Ovary (tissue), 9 donors: ENCODE results near the gene EIF4G3. TPM values are rescaled to one million over a fixed set of nuclear protein-coding genes. Genes with fewer than 3 reads are reported as not detected.

Experiments
- DNase-seq, 5 donors: peaks; one replicate each; pipeline ENCODE4 v3.0.0-alpha.2; 2019 to 2020
- H3K27ac ChIP-seq, 2 donors: fragments of 200-600 bp; one replicate each; pipeline versions ENCODE4 v1.5.1 to v1.8.0; 2019 to 2022
- H3K27me3 ChIP-seq: fragments of 200-600 bp; one replicate; pipeline ENCODE4 v1.8.0; 2022
- H3K36me3 ChIP-seq: fragments of 200-600 bp; sonication (generic); one replicate; pipeline ENCODE4 v1.5.1; 2019
- H3K4me1 ChIP-seq: one replicate; pipeline ENCODE4 v1.8.1; 2013; ENCODE audit warnings: mild to moderate bottlenecking, moderate library complexity; ENCODE audit not compliant: insufficient read depth
- H3K4me3 ChIP-seq: fragments of 200-600 bp; sonication (generic); one replicate; pipeline ENCODE4 v1.5.1; 2017
- H3K9me3 ChIP-seq, 2 donors: fragments of 200-600 bp in 1 of 2; sonication (generic) in 1 of 2; one replicate each; pipeline versions ENCODE4 v1.5.1 to v1.8.1; 2013 to 2019; ENCODE audit warnings: mild to moderate bottlenecking in 1 of 2, moderate library complexity in 1 of 2
- CTCF ChIP-seq, 3 donors: fragments of 450-650 bp in 2 of 3; fragments of 200-600 bp in 1 of 3; IDR thresholded peaks; one replicate each; pipeline versions ENCODE4 v1.5.1 to v1.8.0; 2016 to 2022; ENCODE audit warnings: antibody characterized with exemption in 3 of 3, mild to moderate bottlenecking in 1 of 3
- EP300 ChIP-seq: sonication (generic); formaldehyde crosslinking; IDR thresholded peaks from one replicate; pipeline ENCODE4 v1.6.1; 2017; ENCODE audit warnings: antibody characterized with exemption
- POLR2A ChIP-seq: fragments of 450-650 bp; IDR thresholded peaks from one replicate; pipeline ENCODE4 v1.6.1; 2017; ENCODE audit warnings: antibody characterized with exemption, mild to moderate bottlenecking, moderate library complexity
- WGBS, 3 donors: extraction: QIAGEN DNeasy Blood & Tissue Kit in 1 of 3; methylation state at CpG; one replicate each; pipeline versions ENCODE4 v1.1.5 to v1.1.7; 2013 to 2017; 5-methylcytosine and 5-hydroxymethylcytosine counted together
- intact Hi-C, 4 donors: fragments of 100-400 bp; cut with DNase I; formaldehyde crosslinking; loops; one replicate each; pipeline versions ENCODE4 v1.11.0 to v1.15.1; 2022 to 2023
- polyA plus RNA-seq, 2 donors: library from polyadenylated mRNA; stranded (reverse); fragments of 200-250 nt in 1 of 2; fragments of 350-450 nt in 1 of 2; fragmentation: Illumina TruSeq in 1 of 2; extraction: RNeasy Lipid Tissue Mini Kit (QIAGEN cat#74804) in 1 of 2; gene quantifications; one replicate each; pipeline ENCODE4 v1.2.3, GENCODE V29; 2013 to 2014
- total RNA-seq, 7 donors: library from RNA; depleted of rRNA in 2 of 7; stranded (reverse); fragments of >200 nt in 2 of 7; fragmentation: NEBNext Ultra II Directional in 3 of 7; extraction: Animal tissue kit (Norgen Biotek cat#: 25700) in 3 of 7; gene quantifications; one replicate each; pipeline versions ENCODE4 v1.1.0 to v1.2.4, GENCODE V29; 2016 to 2023
- donor health status: DM: no; HTN: no; CAD: no; lungs with moderate emphysema.
- donor health status: DM: no; HTN: no; CAD: no.
- donor health status: Bipolar disorder and iron deficiency.
- donor health status: DM: yes; HTN: yes; CAD: no.
- donor health status: DM: no; HTN: no; CAD: no.
- donor health status: DM: yes; HTN: yes; CAD: no.

EIF4G3 gene
- total and polyA plus RNA-seq, 9 donors = 13.9 to 62.4 (median 39.4) TPM

- TF ChIP-seq EP300 (no peak), POLR2A (no peak)
- intact Hi-C loops = no loop called here
Observed at GRCh38 chr1:20829531-20829930, 347.2 kb downstream of the EIF4G3 start.

GRCh38 chr1:20823845-20824244, 352.9 kb downstream of the EIF4G3 start:
- Histone ChIP-seq H3K4me3 (no peak overlapping the region), H3K27me3 (no peaks in the 10 kb centered on the region), H3K36me3 (no peaks in the 10 kb centered on the region), H3K9me3 (no peaks in the 10 kb centered on the region), H3K27ac (no peak overlapping the region), H3K4me1 (no peaks in the 10 kb centered on the region)
- TF ChIP-seq POLR2A = no peak
- TF ChIP-seq CTCF (IDR thresholded peaks at IDR 0.05) = no peak
- TF ChIP-seq EP300 = no peak
- no peak for DNase-seq
- intact Hi-C loops = no loop called here

More at GRCh38 chr1:20829531-20829930, 347.2 kb downstream of the EIF4G3 start:
- DNase-seq = no peak
- Histone ChIP-seq H3K4me3 (no peak overlapping the region), H3K27ac (no peak overlapping the region), H3K27me3 (no peaks in the 10 kb centered on the region), H3K9me3 (no peaks in the 10 kb centered on the region), H3K36me3 (no peaks in the 10 kb centered on the region), H3K4me1 (no peaks in the 10 kb centered on the region)
- 7 to 19% (median 18%) methylated on average over 1 of the region's 1 CpG for WGBS, 3 donors

- no peak for TF ChIP-seq EP300
- TF ChIP-seq CTCF (IDR thresholded peaks at IDR 0.05) = no peak
- TF ChIP-seq POLR2A = no peak
- H3K9me3 ChIP-seq = no peaks in the 10 kb centered on the region
- DNase-seq = no peak
- no peaks in the 10 kb centered on the region for H3K36me3 ChIP-seq
- 47 to 49% (median 48%) methylated on average over 2 of the region's 2 CpGs for WGBS, 3 donors
- no peak overlapping the region for H3K27ac ChIP-seq
- intact Hi-C loops = no loop called here
- no peak overlapping the region for H3K4me3 ChIP-seq
- H3K27me3 ChIP-seq = no peaks in the 10 kb centered on the region
- H3K4me1 ChIP-seq = no peaks in the 10 kb centered on the region
Observed at GRCh38 chr1:20821466-20821865, 355.2 kb downstream of the EIF4G3 start.

- Histone ChIP-seq H3K4me3 (no peak overlapping the region), H3K9me3 (no peaks in the 10 kb centered on the region), H3K36me3 (no peaks in the 10 kb centered on the region), H3K27me3 (no peaks in the 10 kb centered on the region), H3K27ac (no peak overlapping the region), H3K4me1 (no peaks in the 10 kb centered on the region)
- DNase-seq = no peak
- WGBS, 3 donors = 67 to 85% (median 75%) methylated on average over 5 of the region's 5 CpGs
- intact Hi-C loops = no loop called here
- TF ChIP-seq CTCF (IDR thresholded peaks at IDR 0.05) (no peak), POLR2A (no peak), EP300 (no peak)
Observed at GRCh38 chr1:20819818-20820217, 356.9 kb downstream of the EIF4G3 start.

GRCh38 chr1:20814534-20814871, 362.2 kb downstream of the EIF4G3 start:
- no peaks in the 10 kb centered on the region for H3K27me3 ChIP-seq
- no peaks in the 10 kb centered on the region for H3K4me1 ChIP-seq
- no peaks in the 10 kb centered on the region for H3K36me3 ChIP-seq
- no peaks in the 10 kb centered on the region for H3K9me3 ChIP-seq
- no peak for DNase-seq
- H3K27ac ChIP-seq = no peak overlapping the region
- TF ChIP-seq CTCF (IDR thresholded peaks at IDR 0.05) = no peak
- no peak for TF ChIP-seq POLR2A
- no peak for TF ChIP-seq EP300
- intact Hi-C loops = no loop called here
- H3K4me3 ChIP-seq = no peak overlapping the region
- 75% methylated on average over 4 of the region's 4 CpGs; no CpG with 5 or more reads in 2 of the 3 donors for WGBS, 3 donors
